Retina (tissue), 1 donor: ENCODE measurements around the gene UMODL1.
"Not testable (repeated sequence)": the region's sequence is repeated elsewhere in the genome, so short reads cannot be mapped to it uniquely, and the experiment has no call there.

ENCODE experiments used
- DNase-seq: peaks from one replicate; pipeline ENCODE4 v3.0.0-alpha.2; 2016

The UMODL1 gene

GRCh38 chr21:42061986-42062235 lies 9.2 kb upstream of the UMODL1 start:
- no peak for DNase-seq

- peak; percentile 51 for DNase-seq
Observed at GRCh38 chr21:42062236-42063022, 8.7 kb upstream of the UMODL1 start.

- DNase-seq: peak; percentile 61
Observed at GRCh38 chr21:42063191-42063570, 7.9 kb upstream of the UMODL1 start.

GRCh38 chr21:42063571-42064521 lies 7.3 kb upstream of the UMODL1 start:
- DNase-seq: no peak

- no peak for DNase-seq
Observed at GRCh38 chr21:42066521-42066920, 4.6 kb upstream of the UMODL1 start.

GRCh38 chr21:42067531-42068255 lies 3.4 kb upstream of the UMODL1 start:
- no peak for DNase-seq

GRCh38 chr21:42068256-42068545 lies 2.9 kb upstream of the UMODL1 start:
- no peak for DNase-seq

GRCh38 chr21:42068592-42068991 lies 2.5 kb upstream of the UMODL1 start:
- no peak for DNase-seq

- no peak for DNase-seq
Observed at GRCh38 chr21:42069327-42069726, 1.8 kb upstream of the UMODL1 start.

GRCh38 chr21:42069843-42070242 lies 1.3 kb upstream of the UMODL1 start:
- DNase-seq: no peak

- no peak for DNase-seq
Observed at GRCh38 chr21:42073145-42074099, 2.3 kb downstream of the UMODL1 start.

GRCh38 chr21:42075686-42076471 lies 4.8 kb downstream of the UMODL1 start:
- no peak for DNase-seq

- not testable (repeated sequence) for DNase-seq
Observed at GRCh38 chr21:42077685-42078238, 6.6 kb downstream of the UMODL1 start.

GRCh38 chr21:42078247-42079007 lies 7.3 kb downstream of the UMODL1 start:
- DNase-seq: not testable (repeated sequence)

GRCh38 chr21:42079008-42079938 lies 8.2 kb downstream of the UMODL1 start:
- DNase-seq: no peak

GRCh38 chr21:42079939-42080787 lies 9.0 kb downstream of the UMODL1 start:
- no peak for DNase-seq

GRCh38 chr21:42080788-42081083 lies 9.6 kb downstream of the UMODL1 start:
- no peak for DNase-seq

GRCh38 chr21:42081138-42081537 lies 10.0 kb downstream of the UMODL1 start:
- DNase-seq: no peak

- DNase-seq: no peak
Observed at GRCh38 chr21:42081931-42082381, 10.8 kb downstream of the UMODL1 start.
